Heart left ventricle (tissue), 16 donors: Measurements from ENCODE around the gene KCNK7. TPM values are rescaled to one million over a fixed set of nuclear protein-coding genes. Genes with fewer than 3 reads are reported as not detected.
"Not testable (repeated sequence)": the region's sequence is repeated elsewhere in the genome, so short reads cannot be mapped to it uniquely, and the experiment has no call there.

Experiments used
- ATAC-seq, 4 donors: fragments of 200-7000 bp; cut with Tn5 transposase; one replicate each; pipeline ENCODE4 v1.9.1; 2020 to 2022; ENCODE audit warnings: moderate library complexity in 4 of 4, mild to moderate bottlenecking in 3 of 4, moderate number of reproducible peaks in 1 of 4
- DNase-seq, 5 donors: peaks; one replicate each; pipeline ENCODE4 v3.0.0-alpha.2; 2020
- H3K27ac ChIP-seq, 12 donors: fragments of 200-600 bp; sonication (generic) in 4 of 12; one replicate each; pipeline versions ENCODE4 v1.5.0 to v1.8.0; 2016 to 2022; ENCODE audit warnings: mild to moderate bottlenecking in 2 of 12
- H3K27me3 ChIP-seq, 9 donors: fragments of 200-600 bp; sonication (generic) in 2 of 9; one replicate each; pipeline versions ENCODE4 v1.5.1 to v1.8.0; 2016 to 2022; ENCODE audit warnings: mild to moderate bottlenecking in 3 of 9
- H3K36me3 ChIP-seq, 9 donors: fragments of 200-600 bp; sonication (generic) in 2 of 9; one replicate each; pipeline versions ENCODE4 v1.5.0 to v1.8.0; 2018 to 2022; ENCODE audit warnings: mild to moderate bottlenecking in 2 of 9
- H3K4me1 ChIP-seq, 12 donors: fragments of 200-600 bp; sonication (generic) in 4 of 12; one replicate each; pipeline versions ENCODE4 v1.5.0 to v1.8.0; 2016 to 2022; ENCODE audit warnings: mild to moderate bottlenecking in 3 of 12
- H3K4me3 ChIP-seq, 12 donors: fragments of 200-600 bp; sonication (generic) in 4 of 12; one replicate each; pipeline versions ENCODE4 v1.5.0 to v1.8.0; 2017 to 2022; ENCODE audit warnings: mild to moderate bottlenecking in 9 of 12, moderate library complexity in 4 of 12
- H3K9me3 ChIP-seq, 12 donors: fragments of 200-600 bp; sonication (generic) in 4 of 12; one replicate each; pipeline versions ENCODE4 v1.5.0 to v1.8.0; 2016 to 2022; ENCODE audit warnings: mild to moderate bottlenecking in 1 of 12
- POLR2A ChIP-seq, 2 donors: fragments of 450-650 bp; IDR thresholded peaks; one replicate each; pipeline ENCODE4 v1.6.1; 2017; ENCODE audit warnings: antibody characterized with exemption in 2 of 2, mild to moderate bottlenecking in 2 of 2, moderate library complexity in 2 of 2
- WGBS, 4 donors: extraction: QIAGEN DNeasy Blood & Tissue Kit in 2 of 4; methylation state at CpG; one replicate each; pipeline versions ENCODE4 v1.1.5 to v1.1.7; 2013 to 2018; 5-methylcytosine and 5-hydroxymethylcytosine counted together
- intact Hi-C, 10 donors: fragments of 100-400 bp; cut with DNase I; formaldehyde crosslinking; loops; one replicate each; pipeline versions ENCODE4 v1.11.1 to v1.14.2; 2022
- polyA plus RNA-seq, 2 donors: library from polyadenylated mRNA; stranded (reverse); fragments of 200-250 nt; gene quantifications; one replicate each; pipeline ENCODE4 v1.2.3, GENCODE V29; 2013
- total RNA-seq, 9 donors: library from RNA; depleted of rRNA in 2 of 9; stranded (reverse); fragments of >200 nt in 2 of 9; fragmentation: NEBNext Ultra II Directional in 3 of 9; extraction: Animal tissue kit (Norgen Biotek cat#: 25700) in 3 of 9; gene quantifications; one replicate each; pipeline versions ENCODE4 v1.1.0 to v1.2.4, GENCODE V29; 2016 to 2023
- TF ChIP-seq, protein P1 (sequence below), 12 donors: fragments of 200-600 bp; sonication (generic) in 4 of 12; IDR thresholded peaks; one replicate each; pipeline versions ENCODE4 v1.5.0 to v1.8.0; 2018 to 2022; ENCODE audit warnings: antibody characterized with exemption in 12 of 12, mild to moderate bottlenecking in 5 of 12
- donor health status: ischemic (EF 13 %, LVEDD 7.1; RV severe dilation, severe dysfunction).
- donor health status: healthy with polysubstance abuse.
- donor health status: DM: no; HTN: yes; CAD: no.
- donor health status: DM: no; HTN: no; CAD: no.
- donor health status: ischemic (EF 25% LVEDD 6.9; RV normal size, moderate dysfunction).
- donor health status: ischemic (EF 25% LVEDD 5.7; RV mildly dilated, moderate dysfunction).
- donor health status: healthy.
- donor health status: DM: yes; HTN: yes; CAD: no.
- donor health status: ischemic (EF 35%, LVEDD 5.7; RV mildly dilated, moderate dysfunction).
- donor health status: nonischemic (EF 11% LVEDD 7.7; RV severe dilation, severe dysfunction).
- donor health status: DM: yes; HTN: yes; CAD: no.
- donor health status: PGD.
- donor health status: ischemic (EF 29% LVEDD 5.4; RV normal size, mild dysfunction).
- donor health status: nonischemic (EF 23%, LVEDD 6.1; RV moderate dilation, normal function).

Gene KCNK7
- total and polyA plus RNA-seq, 11 donors, result 0.18 to 1.6 (median 0.42) TPM; not detected in 2

DNA sequence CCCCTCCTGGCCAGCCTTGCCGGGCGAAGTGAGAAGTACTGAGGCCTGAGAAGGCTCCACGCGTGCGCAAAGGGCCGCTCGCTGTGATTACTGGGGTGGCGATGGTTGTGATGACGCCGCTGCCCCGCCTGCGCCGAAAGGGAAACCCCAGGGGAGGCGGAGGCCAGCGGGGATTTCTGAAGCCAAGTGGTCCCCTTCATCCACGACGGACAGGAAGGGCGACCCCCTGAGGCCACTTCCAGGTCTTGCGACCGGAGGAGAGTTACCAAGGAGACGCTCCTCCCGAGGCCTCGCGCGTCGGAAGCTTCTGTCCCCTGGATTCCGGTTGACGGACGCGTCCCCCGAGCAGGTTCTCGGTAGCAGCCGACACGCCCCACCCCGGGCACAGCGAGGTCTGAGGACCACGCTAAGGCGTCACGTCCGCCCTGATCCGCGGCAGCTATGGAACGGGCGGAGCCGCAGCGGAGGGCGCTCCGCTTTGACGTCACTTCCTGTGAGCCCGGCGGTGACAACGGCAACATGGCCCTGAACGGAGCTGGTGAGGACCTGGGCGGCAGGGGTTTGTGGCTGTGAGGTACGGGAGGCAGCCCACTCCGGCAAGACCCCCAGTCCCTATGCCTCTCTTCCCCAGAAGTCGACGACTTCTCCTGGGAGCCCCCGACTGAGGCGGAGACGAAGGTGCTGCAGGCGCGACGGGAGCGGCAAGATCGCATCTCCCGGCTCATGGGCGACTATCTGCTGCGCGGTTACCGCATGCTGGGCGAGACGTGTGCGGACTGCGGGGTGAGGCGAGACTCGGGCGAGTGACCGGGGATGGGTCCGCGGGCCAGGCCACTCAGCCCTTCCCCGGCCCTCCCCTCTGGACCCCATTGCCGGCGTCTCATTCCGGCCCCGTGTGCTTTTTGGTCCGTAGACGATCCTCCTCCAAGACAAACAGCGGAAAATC is 25.4 kb downstream of the KCNK7 start, which contains the start of gene ZNRD2:
Gene ZNRD2 (plus strand): TSS at position 505 of the 946 bp plus-strand sequence. CDS start 15 bp downstream, at position 520.
- Histone ChIP-seq H3K36me3 (peaks cover 0 to 20% (median 0%) of the 10 kb centered on the region in 9 donors), H3K4me3 (peak within 1 kb of the TSS; percentile 56 to 96 (median 82)), H3K27ac (peak within 1 kb of the TSS; percentile 64 to 99 (median 95)), H3K27me3 (peaks cover 0 to 6% (median 0%) of the 10 kb centered on the region in 9 donors), H3K4me1 (peaks cover 17 to 77% (median 55%) of the 10 kb centered on the region in 12 donors), H3K9me3 (no peaks in the 10 kb centered on the region)
- 0 to 1% (median 0%) methylated on average over 28 to 89 of the region's 89 CpGs for WGBS, 4 donors
- DNase-seq, result peak; percentile 98 to 99 (median 99)
- TF ChIP-seq, protein P1, sequence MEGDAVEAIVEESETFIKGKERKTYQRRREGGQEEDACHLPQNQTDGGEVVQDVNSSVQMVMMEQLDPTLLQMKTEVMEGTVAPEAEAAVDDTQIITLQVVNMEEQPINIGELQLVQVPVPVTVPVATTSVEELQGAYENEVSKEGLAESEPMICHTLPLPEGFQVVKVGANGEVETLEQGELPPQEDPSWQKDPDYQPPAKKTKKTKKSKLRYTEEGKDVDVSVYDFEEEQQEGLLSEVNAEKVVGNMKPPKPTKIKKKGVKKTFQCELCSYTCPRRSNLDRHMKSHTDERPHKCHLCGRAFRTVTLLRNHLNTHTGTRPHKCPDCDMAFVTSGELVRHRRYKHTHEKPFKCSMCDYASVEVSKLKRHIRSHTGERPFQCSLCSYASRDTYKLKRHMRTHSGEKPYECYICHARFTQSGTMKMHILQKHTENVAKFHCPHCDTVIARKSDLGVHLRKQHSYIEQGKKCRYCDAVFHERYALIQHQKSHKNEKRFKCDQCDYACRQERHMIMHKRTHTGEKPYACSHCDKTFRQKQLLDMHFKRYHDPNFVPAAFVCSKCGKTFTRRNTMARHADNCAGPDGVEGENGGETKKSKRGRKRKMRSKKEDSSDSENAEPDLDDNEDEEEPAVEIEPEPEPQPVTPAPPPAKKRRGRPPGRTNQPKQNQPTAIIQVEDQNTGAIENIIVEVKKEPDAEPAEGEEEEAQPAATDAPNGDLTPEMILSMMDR (IDR thresholded peaks at IDR 0.05), result peak in 11 of 12 donors; percentile 33 to 71 (median 55)
- TF ChIP-seq POLR2A (IDR thresholded peaks at IDR 0.05), result peak in 1 of 2 donors; percentile 72
- intact Hi-C loops, result loop anchor here in 4 of 10 donors (1.0 to 5.0 kb wide), 5 partner anchors 29 to 148 kb away; partner anchors contain the start of genes MAP3K11 (in 1 of the 4), NEAT1 (in 1 of the 4) and RELA (in 1 of the 4)
- ATAC-seq, result peak; percentile 85 to 92 (median 90)

DNA sequence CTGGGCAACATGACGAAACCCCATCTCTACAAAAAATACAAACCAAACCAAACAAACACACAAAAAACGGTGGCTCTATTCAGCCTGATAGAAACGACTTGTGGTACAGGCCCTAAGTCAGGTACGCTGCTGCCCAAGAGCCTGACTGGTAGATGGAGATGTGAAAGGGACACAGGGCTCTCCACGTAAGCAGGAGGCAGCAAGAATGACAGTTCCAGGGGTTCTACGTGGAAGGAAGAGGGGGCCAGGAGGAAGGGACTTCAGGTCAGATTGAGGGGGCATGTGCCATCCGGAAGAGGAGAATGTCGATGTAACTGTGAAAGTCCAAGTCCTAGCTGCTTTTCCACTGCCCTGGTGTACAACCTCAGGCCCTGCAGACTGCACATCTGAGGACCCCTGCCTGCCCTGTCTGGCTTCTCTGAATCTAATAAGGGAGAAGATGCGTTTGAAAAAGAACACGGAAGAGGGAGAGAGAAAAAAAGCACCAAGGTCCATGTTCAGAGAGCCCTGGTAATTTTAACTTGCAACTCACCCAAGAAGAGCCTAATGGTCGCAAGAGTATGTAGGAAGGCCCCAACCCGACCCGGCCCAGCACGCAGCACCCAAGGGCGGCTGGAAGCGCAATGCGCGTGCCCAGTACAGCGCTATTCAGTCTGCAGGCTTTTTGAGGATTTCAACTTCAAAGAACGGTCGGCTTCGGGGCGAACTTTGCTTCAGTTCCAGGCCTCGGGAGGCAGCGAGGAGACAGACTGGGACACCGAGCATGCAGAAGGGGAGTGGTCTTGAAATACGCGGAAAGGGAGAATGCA is 26.2 kb downstream of the KCNK7 start:
- H3K27ac ChIP-seq, result peak overlapping the region; percentile 64 to 99 (median 95)
- peaks cover 17 to 73% (median 47%) of the 10 kb centered on the region in 12 donors for H3K4me1 ChIP-seq
- no peak for TF ChIP-seq POLR2A (IDR thresholded peaks at IDR 0.05)
- TF ChIP-seq, protein P1 (IDR thresholded peaks at IDR 0.05), result no peak
- H3K9me3 ChIP-seq, result no peaks in the 10 kb centered on the region
- intact Hi-C loops, result no loop called here
- DNase-seq (peak in 1 of 5 donors; percentile 79), ATAC-seq (peak; percentile 1 to 16 (median 12))
- peaks cover 0 to 20% (median 0%) of the 10 kb centered on the region in 9 donors for H3K36me3 ChIP-seq
- H3K4me3 ChIP-seq, result peak overlapping the region; percentile 56 to 96 (median 82)
- WGBS, 4 donors, result 9 to 11% (median 10%) methylated on average over 26 to 28 of the region's 28 CpGs
- H3K27me3 ChIP-seq, result peaks cover 0 to 6% (median 0%) of the 10 kb centered on the region in 9 donors

DNA sequence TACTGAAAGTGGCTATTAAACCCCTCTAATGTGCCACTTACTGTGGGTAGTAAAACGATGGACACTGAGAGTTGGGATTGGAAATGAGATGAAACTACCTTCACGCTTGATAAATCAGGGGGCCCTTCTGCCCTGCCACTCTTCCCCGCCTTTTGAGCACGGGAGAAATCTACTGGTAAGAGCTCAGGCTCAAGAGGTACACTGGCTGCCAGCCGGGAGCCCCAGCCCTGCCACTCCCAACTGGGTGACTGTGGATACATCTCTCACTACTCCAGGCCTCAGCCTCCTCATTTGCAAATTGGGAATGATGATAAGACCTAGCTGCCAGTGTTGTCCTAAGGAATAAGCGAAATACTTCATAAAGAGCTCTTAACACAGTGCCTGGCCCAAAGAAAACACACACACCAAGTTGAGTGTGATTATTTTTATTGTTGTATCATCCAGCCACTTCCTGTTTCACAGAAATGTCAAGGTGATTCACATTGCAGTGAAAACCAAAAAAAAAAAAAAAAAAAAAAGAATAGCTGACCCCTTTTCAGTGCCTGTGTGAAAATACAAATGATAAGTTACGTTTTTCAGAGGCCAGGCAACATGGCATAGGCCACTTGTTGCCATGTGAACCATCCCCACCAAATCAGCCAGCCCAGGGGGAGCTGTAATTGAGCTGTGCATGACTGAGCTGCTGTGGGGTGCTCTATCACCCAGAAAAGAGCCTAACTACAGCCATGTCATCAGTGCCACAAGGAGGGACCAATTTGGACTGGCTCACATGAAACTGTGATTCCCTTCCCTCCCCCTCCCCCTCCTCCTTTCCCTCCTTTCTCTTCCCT is 29.8 kb downstream of the KCNK7 start:
- no peak overlapping the region for H3K4me3 ChIP-seq
- intact Hi-C loops, result no loop called here
- no peaks in the 10 kb centered on the region for H3K9me3 ChIP-seq
- TF ChIP-seq POLR2A (IDR thresholded peaks at IDR 0.05), result no peak
- TF ChIP-seq, protein P1 (IDR thresholded peaks at IDR 0.05), result no peak
- WGBS, 4 donors, result 84 to 91% (median 86%) methylated on average over 7 of the region's 7 CpGs
- H3K27ac ChIP-seq, result peak overlapping the region in 2 of 12 donors; percentile 66 to 97
- DNase-seq (no peak), ATAC-seq (no peak)
- H3K27me3 ChIP-seq, result peaks cover 0 to 6% (median 0%) of the 10 kb centered on the region in 9 donors
- peaks cover 3 to 50% (median 22%) of the 10 kb centered on the region in 12 donors for H3K4me1 ChIP-seq
- peaks cover 0 to 16% (median 0%) of the 10 kb centered on the region in 9 donors for H3K36me3 ChIP-seq

DNA sequence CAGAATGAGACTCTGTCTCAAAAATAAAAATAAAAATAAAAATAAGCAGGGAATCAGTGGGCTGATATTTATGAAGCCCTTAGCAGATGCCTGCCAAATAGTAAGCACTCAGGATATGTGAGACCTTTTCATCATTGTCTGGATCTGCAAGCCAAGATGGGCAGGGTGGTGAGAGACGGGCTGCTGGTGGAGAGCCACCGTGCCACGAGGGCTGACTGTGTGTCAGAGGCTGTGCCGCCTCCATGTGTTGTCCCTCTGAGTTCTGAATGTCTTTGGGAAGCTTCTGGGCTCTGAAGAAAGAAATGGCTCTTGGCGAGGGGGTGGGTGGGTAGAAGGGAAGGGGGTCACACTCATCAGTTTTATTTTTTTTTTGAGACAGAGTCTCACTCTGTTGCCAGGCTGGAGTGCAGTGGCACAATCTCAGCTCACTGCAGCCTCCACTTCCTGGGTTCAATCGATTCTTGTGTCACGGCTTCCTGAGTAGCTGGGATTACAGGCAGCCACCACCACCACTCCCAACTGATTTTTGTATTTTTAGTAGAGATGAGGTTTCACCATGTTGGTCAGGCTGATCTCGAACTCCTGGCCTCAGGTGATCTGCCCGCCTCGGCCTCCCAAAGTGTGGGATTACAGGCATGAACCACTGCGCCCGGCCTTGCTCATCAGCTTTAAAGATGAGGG is 30.6 kb downstream of the KCNK7 start:
- intact Hi-C loops, ATAC-seq: not testable (repeated sequence)

More for the DNA sequence above, 30.6 kb downstream of the KCNK7 start:
- peaks cover 3 to 54% (median 28%) of the 10 kb centered on the region in 12 donors for H3K4me1 ChIP-seq
- not testable (repeated sequence) for H3K4me3 ChIP-seq, DNase-seq, H3K27me3 ChIP-seq, H3K9me3 ChIP-seq
- H3K27ac ChIP-seq, result peak overlapping the region in 2 of 12 donors; percentile 32 to 66
- WGBS, 4 donors, result 88 to 92% (median 91%) methylated on average over 12 of the region's 12 CpGs
- peaks cover 0 to 16% (median 0%) of the 10 kb centered on the region in 9 donors for H3K36me3 ChIP-seq
